ENCODE data around the gene SLC6A8.
"Not testable (repeated sequence)": the region's sequence is repeated elsewhere in the genome, so short reads cannot be mapped to it uniquely, and the experiment has no call there.

Gene SLC6A8

GRCh38 chrX:153731845-153732215 is 44.1 kb downstream of the SLC6A8 start:
- DNase-seq (ENCODE audit: low spot score) = no peak

- DNase-seq (ENCODE audit: low spot score) = no peak
These were observed 44.7 kb downstream of the SLC6A8 start for GRCh38 chrX:153732401-153732800.

GRCh38 chrX:153733651-153734240 is 46.0 kb downstream of the SLC6A8 start:
- no peak for DNase-seq (ENCODE audit: low spot score)

- no peak for DNase-seq (ENCODE audit: low spot score)
These were observed 47.1 kb downstream of the SLC6A8 start for GRCh38 chrX:153734871-153735270.

GRCh38 chrX:153735274-153735673 is 47.5 kb downstream of the SLC6A8 start:
- no peak for DNase-seq (ENCODE audit: low spot score)

- no peak for DNase-seq (ENCODE audit: low spot score)
These were observed 48.5 kb downstream of the SLC6A8 start for GRCh38 chrX:153736071-153736820.

- no peak for DNase-seq (ENCODE audit: low spot score)
These were observed 49.2 kb downstream of the SLC6A8 start for GRCh38 chrX:153736871-153737441.

GRCh38 chrX:153738056-153738605 is 50.4 kb downstream of the SLC6A8 start:
- no peak for DNase-seq (ENCODE audit: low spot score)

GRCh38 chrX:153739754-153740486 is 52.2 kb downstream of the SLC6A8 start:
- no peak for DNase-seq (ENCODE audit: low spot score)

GRCh38 chrX:153740631-153741222 is 53.0 kb downstream of the SLC6A8 start:
- DNase-seq (ENCODE audit: low spot score) = no peak

GRCh38 chrX:153741446-153741845 is 53.7 kb downstream of the SLC6A8 start:
- no peak for DNase-seq (ENCODE audit: low spot score)

GRCh38 chrX:153742111-153742510 is 54.4 kb downstream of the SLC6A8 start:
- DNase-seq (ENCODE audit: low spot score) = not testable (repeated sequence)

GRCh38 chrX:153742796-153743467 is 55.2 kb downstream of the SLC6A8 start:
- DNase-seq (ENCODE audit: low spot score) = not testable (repeated sequence)

GRCh38 chrX:153743468-153744209 is 55.9 kb downstream of the SLC6A8 start:
- DNase-seq (ENCODE audit: low spot score) = not testable (repeated sequence)

- no peak for DNase-seq (ENCODE audit: low spot score)
These were observed 56.7 kb downstream of the SLC6A8 start for GRCh38 chrX:153744210-153745066.

- DNase-seq (ENCODE audit: low spot score) = not testable (repeated sequence)
These were observed 57.3 kb downstream of the SLC6A8 start for GRCh38 chrX:153745067-153745433.
